ENCODE data around the gene MATN1. TPM values are rescaled to one million over a fixed set of nuclear protein-coding genes. Genes with fewer than 3 reads are reported as not detected.
A peak's percentile ranks its signal among the peaks of the same experiment; 100 is the strongest.
"Not testable (repeated sequence)": the region's sequence is repeated elsewhere in the genome, so short reads cannot be mapped to it uniquely, and the experiment has no call there.

MATN1 gene
- total RNA-seq, 2 donors from 2014 or later = 2.1 to 3.7 TPM

DNA sequence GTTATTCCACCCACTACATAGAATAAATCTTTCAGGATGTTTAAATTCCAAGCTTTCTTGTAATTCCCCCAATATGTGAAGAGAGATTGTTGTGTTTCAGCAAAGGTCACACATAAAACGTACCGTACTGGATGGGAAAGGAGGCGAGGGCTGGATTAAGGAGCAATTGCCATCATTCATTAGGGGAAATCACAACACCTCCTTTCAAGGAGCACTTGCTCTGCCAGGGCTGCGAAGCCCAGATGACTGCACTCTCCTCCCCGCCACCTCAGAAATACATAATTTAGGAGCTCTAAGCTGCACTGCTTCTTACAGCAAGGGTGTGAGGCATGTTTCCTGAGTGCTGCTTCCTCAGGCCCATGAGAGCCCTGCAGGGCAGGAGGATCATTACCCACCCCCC is 29.6 kb downstream of the MATN1 start:
- peaks cover 27% of the 10 kb centered on the region for H3K27me3 Mint-ChIP-seq
- peaks cover 6% of the 10 kb centered on the region for H3K4me1 Mint-ChIP-seq
- ATAC-seq (no peak), DNase-seq (no peak)
- H3K36me3 Mint-ChIP-seq (ENCODE audit: low read depth) = no peaks in the 10 kb centered on the region
- H3K9me3 ChIP-seq (ENCODE audit: control insufficient read depth, low read length, poor library complexity, severe bottlenecking) = no peaks in the 10 kb centered on the region
- H3K27ac Mint-ChIP-seq = no peak overlapping the region
- no peak overlapping the region for H3K4me3 Mint-ChIP-seq

- Mint-ChIP-seq H3K4me1 (peaks cover 6% of the 10 kb centered on the region), H3K4me3 (no peak overlapping the region), H3K27me3 (peaks cover 23% of the 10 kb centered on the region), H3K36me3 (ENCODE audit: low read depth) (no peaks in the 10 kb centered on the region), H3K27ac (no peak overlapping the region)
- DNase-seq = no peak
- no peak for ATAC-seq
- H3K9me3 ChIP-seq (ENCODE audit: control insufficient read depth, low read length, poor library complexity, severe bottlenecking) = no peaks in the 10 kb centered on the region
These were observed 30.0 kb downstream of the MATN1 start for GRCh38 chr1:30693366-30693765.

DNA sequence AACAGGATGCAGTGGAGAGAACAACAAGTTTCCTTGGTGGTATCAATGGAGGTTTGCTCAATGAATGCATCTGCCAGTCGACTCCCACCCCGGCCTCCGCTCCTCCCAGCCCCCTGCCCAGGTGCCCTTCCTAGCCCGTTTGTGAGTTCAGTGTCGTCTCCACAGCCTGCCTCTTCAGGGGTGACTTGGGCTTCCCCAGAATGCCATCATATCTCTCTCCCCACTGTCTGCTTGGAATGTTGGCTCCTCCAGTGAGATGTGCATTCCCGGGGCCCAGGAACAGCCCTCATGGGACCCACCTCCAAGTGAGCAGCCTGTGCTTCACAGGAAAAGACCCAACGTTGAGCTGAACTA is 30.5 kb downstream of the MATN1 start:
- Mint-ChIP-seq H3K4me1 (peaks cover 6% of the 10 kb centered on the region), H3K4me3 (no peak overlapping the region), H3K27me3 (peaks cover 19% of the 10 kb centered on the region), H3K27ac (no peak overlapping the region), H3K36me3 (ENCODE audit: low read depth) (no peaks in the 10 kb centered on the region)
- DNase-seq (no peak), ATAC-seq (no peak)
- H3K9me3 ChIP-seq (ENCODE audit: control insufficient read depth, low read length, poor library complexity, severe bottlenecking) = no peaks in the 10 kb centered on the region

DNA sequence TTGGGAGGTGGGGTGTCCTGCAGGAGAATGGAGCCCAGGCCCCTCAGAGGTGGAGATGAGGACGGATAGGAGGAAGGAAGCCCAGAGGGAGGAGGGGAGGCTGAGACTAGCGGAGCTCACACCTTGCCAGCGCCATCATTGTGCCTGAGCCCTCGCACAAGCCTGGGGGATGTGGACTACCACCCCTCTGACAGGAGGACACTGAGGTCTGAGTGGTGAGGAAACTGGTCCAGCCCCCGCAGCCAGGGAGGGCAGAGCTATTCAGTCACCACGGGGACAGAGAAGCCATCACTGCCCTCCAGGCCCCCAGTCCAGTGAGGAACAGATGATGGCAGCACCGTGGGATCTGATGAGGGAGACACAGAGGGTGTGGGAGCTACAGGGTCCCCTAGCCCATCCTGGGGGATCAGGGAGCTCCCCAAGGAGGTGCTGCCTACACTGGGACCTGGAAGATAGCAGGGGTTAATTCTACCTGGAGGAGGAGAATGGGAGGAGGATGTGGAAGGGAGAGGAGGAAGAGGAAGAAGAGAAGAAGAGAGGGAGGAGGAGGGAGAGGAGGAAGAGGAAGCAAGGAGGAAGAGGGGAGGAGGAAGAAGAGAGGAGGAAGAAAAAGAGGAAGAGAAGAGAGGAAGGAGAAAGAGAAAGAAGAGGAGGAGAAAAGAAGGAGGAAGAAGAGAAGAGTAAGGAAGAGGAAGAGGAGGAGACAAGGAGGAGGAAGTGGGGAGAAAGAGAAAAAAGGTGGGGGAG is 31.0 kb downstream of the MATN1 start:
- no peak for ATAC-seq
- peaks cover 24% of the 10 kb centered on the region for H3K27me3 Mint-ChIP-seq
- no peaks in the 10 kb centered on the region for H3K36me3 Mint-ChIP-seq (ENCODE audit: low read depth)
- no peak overlapping the region for H3K4me3 Mint-ChIP-seq
- DNase-seq = no peak
- H3K9me3 ChIP-seq (ENCODE audit: control insufficient read depth, low read length, poor library complexity, severe bottlenecking) = no peaks in the 10 kb centered on the region
- H3K27ac Mint-ChIP-seq = no peak overlapping the region
- H3K4me1 Mint-ChIP-seq = peaks cover 6% of the 10 kb centered on the region

DNA sequence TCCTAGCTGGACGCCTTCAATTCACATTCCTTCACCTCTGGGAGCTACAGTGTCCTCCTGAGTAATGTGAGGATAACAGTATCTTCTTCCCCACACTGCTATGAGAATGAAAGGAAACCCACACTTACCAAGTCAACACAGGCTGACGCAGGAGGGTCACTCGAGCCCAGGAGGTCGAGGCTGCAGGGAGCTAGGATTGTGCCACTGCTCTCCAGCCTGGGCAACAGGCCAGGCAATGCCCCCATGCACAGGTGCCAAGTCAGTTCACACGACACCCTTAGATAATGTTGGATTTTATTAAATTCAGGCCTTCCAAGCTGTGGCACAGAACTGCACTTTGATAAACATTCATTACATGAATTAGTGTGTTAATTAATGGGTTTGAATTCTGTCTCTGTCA is 31.9 kb downstream of the MATN1 start:
- ATAC-seq (no peak), DNase-seq (no peak)
- no peaks in the 10 kb centered on the region for H3K36me3 Mint-ChIP-seq (ENCODE audit: low read depth)
- no peak overlapping the region for H3K4me3 Mint-ChIP-seq
- H3K4me1 Mint-ChIP-seq = peaks cover 6% of the 10 kb centered on the region
- no peaks in the 10 kb centered on the region for H3K9me3 ChIP-seq (ENCODE audit: control insufficient read depth, low read length, poor library complexity, severe bottlenecking)
- no peak overlapping the region for H3K27ac Mint-ChIP-seq
- H3K27me3 Mint-ChIP-seq = peaks cover 33% of the 10 kb centered on the region

- H3K4me3 Mint-ChIP-seq = peak overlapping the region; percentile 12
- DNase-seq (no peak), ATAC-seq (no peak)
- H3K27me3 Mint-ChIP-seq = peaks cover 38% of the 10 kb centered on the region
- H3K36me3 Mint-ChIP-seq (ENCODE audit: low read depth) = no peaks in the 10 kb centered on the region
- no peaks in the 10 kb centered on the region for H3K9me3 ChIP-seq (ENCODE audit: control insufficient read depth, low read length, poor library complexity, severe bottlenecking)
- no peak overlapping the region for H3K27ac Mint-ChIP-seq
- H3K4me1 Mint-ChIP-seq = peaks cover 10% of the 10 kb centered on the region
These were observed 33.3 kb downstream of the MATN1 start for GRCh38 chr1:30689901-30690645.

DNA sequence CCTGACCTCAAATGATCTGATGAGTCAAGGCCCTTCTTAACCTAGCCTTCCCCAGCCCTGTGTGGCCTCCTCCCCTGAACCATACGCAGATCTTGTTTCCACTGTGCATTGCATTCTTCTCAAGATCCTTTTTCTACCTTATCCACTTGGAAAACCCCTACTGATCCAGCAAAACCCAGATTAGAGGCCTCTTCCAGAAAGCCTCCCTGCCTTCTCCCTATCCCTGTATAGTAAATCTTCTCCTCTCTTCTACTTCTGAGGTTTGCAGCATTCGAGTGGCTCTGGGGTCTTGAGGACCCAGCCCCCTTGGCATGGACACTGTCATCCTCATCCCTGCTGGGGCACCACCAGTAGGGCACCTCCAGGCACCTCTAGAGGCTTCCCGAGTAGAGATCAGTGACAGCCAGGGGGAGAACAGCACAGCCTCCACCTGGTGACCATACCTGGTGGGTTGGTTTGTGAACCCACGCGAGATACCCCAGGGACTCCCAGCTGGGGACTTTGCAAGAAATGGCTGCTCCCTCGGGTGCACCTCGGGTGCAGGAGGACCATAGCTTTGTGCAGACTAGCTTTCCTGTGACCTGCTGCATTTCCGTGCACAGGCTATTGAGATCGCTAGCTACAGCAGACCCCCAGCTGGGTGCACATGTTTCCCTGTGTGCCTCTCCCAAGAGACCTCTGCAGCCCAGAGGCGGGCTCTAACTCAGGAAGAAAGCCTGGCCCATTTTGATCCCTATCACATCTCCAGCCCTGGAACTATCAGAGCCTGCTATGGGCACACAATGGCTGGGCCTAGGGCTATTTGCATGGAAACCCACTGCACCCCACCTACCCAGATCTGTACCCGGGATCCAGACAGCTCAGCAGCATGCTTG is 34.2 kb downstream of the MATN1 start:
- ATAC-seq = no peak
- H3K27ac Mint-ChIP-seq = no peak overlapping the region
- no peak for DNase-seq
- peaks cover 14% of the 10 kb centered on the region for H3K4me1 Mint-ChIP-seq
- H3K4me3 Mint-ChIP-seq = no peak overlapping the region
- H3K36me3 Mint-ChIP-seq (ENCODE audit: low read depth) = peaks cover 2% of the 10 kb centered on the region
- H3K9me3 ChIP-seq (ENCODE audit: control insufficient read depth, low read length, poor library complexity, severe bottlenecking) = no peaks in the 10 kb centered on the region
- H3K27me3 Mint-ChIP-seq = peaks cover 47% of the 10 kb centered on the region

DNA sequence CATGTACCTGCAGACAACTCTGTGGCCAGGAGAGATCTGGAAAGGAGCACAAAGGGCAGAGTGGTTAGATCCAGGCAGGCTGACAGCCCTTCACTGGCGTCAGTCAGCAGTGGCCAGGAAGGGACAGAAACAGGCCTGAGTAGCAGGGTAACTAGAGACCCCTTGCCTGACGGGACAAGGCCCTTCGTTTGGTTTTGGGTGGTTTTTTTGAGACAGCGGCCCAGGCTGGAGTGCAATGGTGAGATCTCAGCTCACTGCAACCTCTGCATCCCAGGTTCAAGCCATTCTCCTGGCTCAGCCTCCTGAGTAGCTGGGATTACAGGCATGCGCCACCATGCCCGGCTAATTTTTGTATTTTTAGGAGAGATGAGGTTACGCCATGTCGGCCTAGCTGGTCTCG is 34.9 kb downstream of the MATN1 start:
- Mint-ChIP-seq H3K27me3 (peaks cover 53% of the 10 kb centered on the region), H3K4me1 (peaks cover 15% of the 10 kb centered on the region)
- H3K9me3 ChIP-seq (ENCODE audit: control insufficient read depth, low read length, poor library complexity, severe bottlenecking); H3K36me3 Mint-ChIP-seq (ENCODE audit: low read depth); ATAC-seq; DNase-seq; H3K4me3 Mint-ChIP-seq; H3K27ac Mint-ChIP-seq: not testable (repeated sequence)

DNA sequence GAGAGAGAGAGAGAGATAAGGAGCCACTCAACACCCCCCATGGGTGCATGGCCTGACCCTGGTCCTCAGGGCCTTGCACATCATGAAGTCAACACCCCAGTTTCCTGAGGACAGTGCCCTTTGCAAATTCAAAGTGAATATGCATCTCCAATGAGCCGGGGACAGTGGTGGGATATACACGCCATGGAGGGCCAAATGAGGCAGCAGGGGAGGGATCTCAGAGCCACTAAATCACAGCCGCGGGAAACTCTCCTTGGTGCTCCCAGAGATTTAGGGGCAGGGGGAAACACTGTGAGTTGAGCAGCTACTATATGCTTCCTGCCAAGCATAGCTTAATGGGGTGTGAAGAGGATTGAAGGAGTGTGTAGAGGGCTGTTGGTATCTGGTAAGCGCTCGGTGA is 35.5 kb downstream of the MATN1 start:
- no peaks in the 10 kb centered on the region for H3K9me3 ChIP-seq (ENCODE audit: control insufficient read depth, low read length, poor library complexity, severe bottlenecking)
- DNase-seq (no peak), ATAC-seq (no peak)
- H3K4me3 Mint-ChIP-seq = no peak overlapping the region
- peaks cover 2% of the 10 kb centered on the region for H3K36me3 Mint-ChIP-seq (ENCODE audit: low read depth)
- H3K4me1 Mint-ChIP-seq = peaks cover 15% of the 10 kb centered on the region
- peaks cover 59% of the 10 kb centered on the region for H3K27me3 Mint-ChIP-seq
- peak overlapping the region; percentile 48 for H3K27ac Mint-ChIP-seq

GRCh38 chr1:30686236-30686935 is 37.0 kb downstream of the MATN1 start:
- no peak overlapping the region for H3K4me3 Mint-ChIP-seq
- ATAC-seq (no peak), DNase-seq (no peak)
- H3K27me3 Mint-ChIP-seq = peaks cover 67% of the 10 kb centered on the region
- H3K9me3 ChIP-seq (ENCODE audit: control insufficient read depth, low read length, poor library complexity, severe bottlenecking) = no peaks in the 10 kb centered on the region
- H3K36me3 Mint-ChIP-seq (ENCODE audit: low read depth) = peaks cover 2% of the 10 kb centered on the region
- no peak overlapping the region for H3K27ac Mint-ChIP-seq
- H3K4me1 Mint-ChIP-seq = peaks cover 9% of the 10 kb centered on the region

DNA sequence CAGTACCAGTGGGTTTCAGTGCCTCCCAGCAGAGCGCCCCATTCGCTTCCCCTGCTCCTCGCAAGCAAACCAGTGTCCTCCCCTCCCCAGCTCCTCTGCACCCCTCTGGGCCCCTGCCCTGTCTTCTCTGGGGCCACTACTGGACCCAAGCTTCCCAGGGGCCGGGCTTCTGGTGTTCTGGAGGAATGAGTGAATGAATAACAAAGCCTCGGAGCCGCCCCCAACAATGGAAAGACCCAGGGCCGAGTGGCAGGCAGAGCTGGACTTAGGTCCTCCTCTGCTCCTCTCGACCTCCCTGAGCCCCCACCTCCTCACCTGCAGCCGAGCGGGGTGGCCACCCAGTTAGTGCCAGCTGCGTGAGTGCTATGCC is 37.6 kb downstream of the MATN1 start:
- H3K4me1 Mint-ChIP-seq = peaks cover 9% of the 10 kb centered on the region
- no peak for DNase-seq
- H3K4me3 Mint-ChIP-seq = peak overlapping the region; percentile 73
- peaks cover 70% of the 10 kb centered on the region for H3K27me3 Mint-ChIP-seq
- ATAC-seq = peak; percentile 10
- H3K9me3 ChIP-seq (ENCODE audit: control insufficient read depth, low read length, poor library complexity, severe bottlenecking) = no peaks in the 10 kb centered on the region
- peaks cover 2% of the 10 kb centered on the region for H3K36me3 Mint-ChIP-seq (ENCODE audit: low read depth)
- H3K27ac Mint-ChIP-seq = no peak overlapping the region

GRCh38 chr1:30684881-30685795 is 38.2 kb downstream of the MATN1 start:
- Mint-ChIP-seq H3K4me1 (peaks cover 9% of the 10 kb centered on the region), H3K36me3 (ENCODE audit: low read depth) (peaks cover 2% of the 10 kb centered on the region), H3K27ac (peak overlapping the region; percentile 51), H3K4me3 (peak overlapping the region; percentile 73), H3K27me3 (peaks cover 74% of the 10 kb centered on the region)
- DNase-seq (peak in 2 of 3 donors; percentile 16 to 28), ATAC-seq (peak; percentile 89)
- H3K9me3 ChIP-seq (ENCODE audit: control insufficient read depth, low read length, poor library complexity, severe bottlenecking) = no peaks in the 10 kb centered on the region
